WTC11 (cell line): ENCODE results near the gene HES2. TPM values are rescaled to one million over a fixed set of nuclear protein-coding genes. Genes with fewer than 3 reads are reported as not detected.
A peak's percentile ranks its signal among the peaks of the same experiment; 100 is the strongest.

Experiments used
- ATAC-seq: fragments of 200-7000 bp; cut with Tn5 transposase; 2 replicates; pipeline ENCODE4 v1.10.0; 2021; ENCODE audit warnings: mild to moderate bottlenecking, moderate library complexity
- CTCF ChIA-PET: fragments of 300-600 bp; sonication (Branson Sonifier 250); formaldehyde crosslinking; loops from one replicate; lab custom pipeline; 2021; ENCODE audit warnings: antibody characterized with exemption; lab: Charles Lee
- POLR2A ChIA-PET: fragments of 350-600 bp; sonication (Branson Sonifier 250); formaldehyde crosslinking; loops from one replicate; lab custom pipeline; 2021; ENCODE audit warnings: antibody characterized with exemption; lab: Charles Lee
- DNase-seq: peaks from one replicate; pipeline ENCODE4 v3.0.0; 2021; ENCODE audit warnings: low spot score
- H3K27ac Mint-ChIP-seq: 2 replicates; pipeline ENCODE4 v1.8.0; 2021; ENCODE audit warnings: mixed read lengths
- H3K27me3 Mint-ChIP-seq: 2 replicates; pipeline ENCODE4 v1.8.0; 2021; ENCODE audit warnings: low read depth, mild to moderate bottlenecking, moderate library complexity, mixed read lengths
- H3K36me3 Mint-ChIP-seq: 2 replicates; pipeline ENCODE4 v1.8.0; 2021; ENCODE audit warnings: mixed read lengths
- H3K4me1 Mint-ChIP-seq: 2 replicates; pipeline ENCODE4 v1.8.0; 2022; ENCODE audit warnings: mixed read lengths
- H3K4me3 Mint-ChIP-seq: 2 replicates; pipeline ENCODE4 v1.8.0; 2021; ENCODE audit warnings: mild to moderate bottlenecking, moderate library complexity, mixed read lengths
- H3K9me3 Mint-ChIP-seq: 2 replicates; pipeline ENCODE4 v1.8.0; 2021; ENCODE audit warnings: mixed read lengths
- ATF2 ChIP-seq: sonication (generic); formaldehyde crosslinking; IDR thresholded peaks from 2 replicates; pipeline ENCODE4 v1.8.1; 2022; ENCODE audit warnings: low read depth, missing genetic modification reagents, borderline replicate concordance
- E2F5 ChIP-seq: sonication (generic); formaldehyde crosslinking; IDR thresholded peaks from 2 replicates; pipeline ENCODE4 v1.8.1; 2022; ENCODE audit warnings: mild to moderate bottlenecking, moderate library complexity, missing genetic modification reagents
- ERG ChIP-seq: fragments of 250-450 bp; sonication (Bioruptor Pico); IDR thresholded peaks from 2 replicates; pipeline ENCODE4 v1.8.0; 2021; ENCODE audit warnings: mild to moderate bottlenecking
- FOXP1 ChIP-seq: sonication (generic); formaldehyde crosslinking; IDR thresholded peaks from 2 replicates; pipeline ENCODE4 v1.8.0; 2022; ENCODE audit warnings: missing genetic modification reagents, mild to moderate bottlenecking, moderate library complexity, borderline replicate concordance
- HMGXB4 ChIP-seq: sonication (generic); formaldehyde crosslinking; IDR thresholded peaks from 2 replicates; pipeline ENCODE4 v1.8.1; 2023; ENCODE audit warnings: mild to moderate bottlenecking, moderate library complexity, missing genetic modification reagents
- MAX ChIP-seq: sonication (generic); formaldehyde crosslinking; IDR thresholded peaks from 2 replicates; pipeline ENCODE4 v1.8.0; 2022; ENCODE audit warnings: mild to moderate bottlenecking, missing genetic modification reagents
- PRDM15 ChIP-seq: sonication (generic); formaldehyde crosslinking; IDR thresholded peaks from 2 replicates; pipeline ENCODE4 v1.8.0; 2022; ENCODE audit warnings: missing genetic modification reagents
- PRRX2 ChIP-seq: fragments of 250-450 bp; sonication (Bioruptor Pico); IDR thresholded peaks from 2 replicates; pipeline ENCODE4 v1.8.0; 2021; ENCODE audit warnings: mild to moderate bottlenecking
- SOX15 ChIP-seq: fragments of 250-450 bp; sonication (Bioruptor Pico); IDR thresholded peaks from 2 replicates; pipeline ENCODE4 v1.9.0; 2021; ENCODE audit warnings: mild to moderate bottlenecking
- TCF7 ChIP-seq: sonication (generic); formaldehyde crosslinking; IDR thresholded peaks from 2 replicates; pipeline ENCODE4 v1.8.0; 2022; ENCODE audit warnings: mild to moderate bottlenecking, low read depth, missing genetic modification reagents, moderate library complexity
- TEAD1 ChIP-seq: sonication (generic); formaldehyde crosslinking; IDR thresholded peaks from 2 replicates; pipeline ENCODE4 v1.8.0; 2022; ENCODE audit warnings: mild to moderate bottlenecking, missing genetic modification reagents
- TEAD4 ChIP-seq: sonication (generic); formaldehyde crosslinking; IDR thresholded peaks from 2 replicates; pipeline ENCODE4 v1.8.0; 2022; ENCODE audit warnings: mild to moderate bottlenecking, missing genetic modification reagents
- ZNF121 ChIP-seq: sonication (generic); formaldehyde crosslinking; IDR thresholded peaks from 2 replicates; pipeline ENCODE4 v1.8.0; 2023; ENCODE audit warnings: missing genetic modification reagents
- ZNF425 ChIP-seq: fragments of 250-450 bp; sonication (Bioruptor Pico); conservative IDR thresholded peaks from 2 replicates; pipeline ENCODE4 v1.9.0; 2021; ENCODE audit warnings: mild to moderate bottlenecking
- ZNF671 ChIP-seq: fragments of 250-450 bp; sonication (Bioruptor Pico); IDR thresholded peaks from 2 replicates; pipeline ENCODE4 v1.8.0; 2021; ENCODE audit warnings: mild to moderate bottlenecking
- total RNA-seq: library from RNA; stranded (reverse); gene quantifications from 3 replicates; pipeline ENCODE4 v1.2.3, GENCODE V29; 2021
- TF ChIP-seq, protein P1 (sequence below): sonication (generic); formaldehyde crosslinking; IDR thresholded peaks from 2 replicates; pipeline ENCODE4 v1.8.0; 2023; ENCODE audit warnings: missing genetic modification reagents

HES2 gene
- total RNA-seq, 1 experiment from 2014 or later: 2.7 TPM

- peak; percentile 61 for TF ChIP-seq PRDM15
- TF ChIP-seq SOX15 (CRISPR knock-in tag): no peak
- no peak for TF ChIP-seq TEAD1 (CRISPR knock-in tag)
- TF ChIP-seq, protein P1, sequence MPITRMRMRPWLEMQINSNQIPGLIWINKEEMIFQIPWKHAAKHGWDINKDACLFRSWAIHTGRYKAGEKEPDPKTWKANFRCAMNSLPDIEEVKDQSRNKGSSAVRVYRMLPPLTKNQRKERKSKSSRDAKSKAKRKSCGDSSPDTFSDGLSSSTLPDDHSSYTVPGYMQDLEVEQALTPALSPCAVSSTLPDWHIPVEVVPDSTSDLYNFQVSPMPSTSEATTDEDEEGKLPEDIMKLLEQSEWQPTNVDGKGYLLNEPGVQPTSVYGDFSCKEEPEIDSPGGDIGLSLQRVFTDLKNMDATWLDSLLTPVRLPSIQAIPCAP: no peak
- TF ChIP-seq FOXP1: no peak
- peak; percentile 62; the same call in 1 of the 2 replicates for TF ChIP-seq MAX (CRISPR knock-in tag)
- TF ChIP-seq PRRX2: no peak
- peak; percentile 67; the same call in 1 of the 2 replicates for TF ChIP-seq HMGXB4 (CRISPR knock-in tag)
- TF ChIP-seq E2F5 (CRISPR knock-in tag): peak; percentile 84; the same call in 1 of the 2 replicates
Observed at GRCh38 chr1:6393400-6394187, 26.1 kb downstream of the HES2 start, which contains the start of gene ACOT7 (continued).

DNA sequence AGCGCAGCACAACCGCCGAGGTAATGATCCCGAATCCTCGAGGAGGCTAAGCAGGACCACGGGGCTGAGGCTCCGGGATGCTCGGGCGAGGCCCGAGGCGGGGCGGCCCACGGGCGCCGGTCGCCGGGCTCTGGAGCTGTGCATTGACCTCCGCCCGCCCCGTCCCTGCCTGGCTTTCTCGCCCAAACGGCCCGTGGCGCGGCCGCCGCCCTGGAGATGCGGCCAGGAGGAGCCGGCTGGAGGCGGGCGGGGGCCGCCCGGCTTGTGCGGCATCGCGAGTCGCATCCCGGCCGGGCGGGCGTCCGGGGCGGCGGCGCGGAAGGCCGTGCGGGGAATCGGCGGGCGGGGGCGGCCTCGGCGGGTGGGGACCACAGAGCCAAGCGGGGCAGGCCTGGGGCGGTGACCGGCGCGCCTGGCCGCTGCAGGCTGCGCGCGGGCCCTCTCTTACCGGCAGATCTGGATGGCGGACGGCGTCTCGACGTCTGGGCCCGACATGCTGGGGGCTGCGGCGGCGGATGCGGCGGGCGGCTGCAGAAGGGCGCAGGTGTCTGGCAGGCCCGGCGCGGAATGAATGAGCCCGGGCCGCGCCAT lies 26.8 kb downstream of the HES2 start:
- DNase-seq (no peak), ATAC-seq (peak; percentile 1; the same call in 1 of the 2 replicates)
- peaks cover 9% of the 10 kb centered on the region; the same call in 1 of the 2 replicates for H3K9me3 Mint-ChIP-seq
- no peak overlapping the region for H3K27ac Mint-ChIP-seq
- H3K4me3 Mint-ChIP-seq: peak overlapping the region; percentile 80
- CTCF ChIA-PET: interaction anchor here (1.0 to 6.0 kb wide), 24 partner anchors 8 to 647 kb away, joined by 3 to 35 read pairs (median 5); partner anchors contain the start of genes HES2, NOL9 and TAS1R1
- H3K36me3 Mint-ChIP-seq: peaks cover 3% of the 10 kb centered on the region; the same call in 1 of the 2 replicates
- H3K4me1 Mint-ChIP-seq: peaks cover 18% of the 10 kb centered on the region
- POLR2A ChIA-PET: interaction anchor here (0.5 to 2.5 kb wide), 3 partner anchors 9 to 131 kb away, joined by 3 to 12 read pairs (median 7); no protein-coding TSS in a partner anchor
- H3K27me3 Mint-ChIP-seq: peaks cover 9% of the 10 kb centered on the region
- TF ChIP-seq TCF7: no peak
- TF ChIP-seq E2F5 (CRISPR knock-in tag): no peak
- TF ChIP-seq TEAD4 (CRISPR knock-in tag): no peak
- TF ChIP-seq ATF2 (CRISPR knock-in tag): no peak
- TF ChIP-seq ZNF121 (CRISPR knock-in tag): peak; percentile 100
- no peak for TF ChIP-seq HMGXB4 (CRISPR knock-in tag)
- no peak for TF ChIP-seq MAX (CRISPR knock-in tag)
- no peak for TF ChIP-seq ZNF671 (CRISPR knock-in tag)
- TF ChIP-seq ZNF425 (CRISPR knock-in tag): no peak
- TF ChIP-seq ERG: no peak
